Mesenchymal stem cell (in vitro differentiated cells and primary cell): Measurements from ENCODE around the gene NGF. TPM values are rescaled to one million over a fixed set of nuclear protein-coding genes. Genes with fewer than 3 reads are reported as not detected.
"Not testable (repeated sequence)": the region's sequence is repeated elsewhere in the genome, so short reads cannot be mapped to it uniquely, and the experiment has no call there.

Experiments used
- DNase-seq: peaks from one replicate; pipeline ENCODE4 v3.0.0-alpha.2; 2013
- H2AFZ ChIP-seq: one replicate; pipeline ENCODE4 v1.6.1; 2013; ENCODE audit warnings: low read depth, mild to moderate bottlenecking, control low read depth, inconsistent platforms, low read length, moderate library complexity
- H2AK5ac ChIP-seq: 2 replicates; pipeline ENCODE4 v1.6.1; 2013; ENCODE audit warnings: low read length, moderate library complexity, mild to moderate bottlenecking, inconsistent platforms; ENCODE audit not compliant: severe bottlenecking
- H2BK120ac ChIP-seq: one replicate; pipeline ENCODE4 v1.6.1; 2013; ENCODE audit warnings: low read depth, mild to moderate bottlenecking, inconsistent platforms, low read length, moderate library complexity
- H2BK12ac ChIP-seq, 2 experiments: one replicate each; pipeline ENCODE4 v1.6.1; 2013; ENCODE audit warnings: inconsistent platforms in 2 of 2, low read length in 2 of 2, mild to moderate bottlenecking in 2 of 2, moderate library complexity in 2 of 2, control low read depth in 1 of 2
- H2BK15ac ChIP-seq: one replicate; pipeline ENCODE4 v1.6.1; 2013; ENCODE audit warnings: mild to moderate bottlenecking, low read depth, inconsistent platforms; ENCODE audit not compliant: poor library complexity, severe bottlenecking
- H2BK5ac ChIP-seq: 2 replicates; pipeline ENCODE4 v1.6.1; 2013; ENCODE audit warnings: low read depth, mild to moderate bottlenecking, low read length, control low read depth, inconsistent platforms; ENCODE audit not compliant: poor library complexity, severe bottlenecking
- H3K14ac ChIP-seq, 2 experiments: one replicate each; pipeline ENCODE4 v1.6.1; 2013; ENCODE audit warnings: inconsistent platforms in 2 of 2, low read length in 2 of 2, control low read depth in 1 of 2, mild to moderate bottlenecking in 1 of 2, moderate library complexity in 1 of 2
- H3K18ac ChIP-seq, 2 experiments: one replicate each; pipeline ENCODE4 v1.6.1; 2013; ENCODE audit warnings: inconsistent platforms in 2 of 2, low read length in 2 of 2, control low read depth in 1 of 2, low read depth in 1 of 2, mild to moderate bottlenecking in 1 of 2
- H3K23ac ChIP-seq, 2 experiments: one replicate each; pipeline ENCODE4 v1.6.1; 2013; ENCODE audit warnings: inconsistent platforms in 2 of 2, low read length in 2 of 2, mild to moderate bottlenecking in 2 of 2, moderate library complexity in 2 of 2, control low read depth in 1 of 2
- H3K27ac ChIP-seq: 2 replicates; pipeline ENCODE4 v1.5.1; 2013; ENCODE audit warnings: mild to moderate bottlenecking, moderate library complexity, low read length, control low read depth, inconsistent platforms; ENCODE audit not compliant: poor library complexity, severe bottlenecking
- H3K27me3 ChIP-seq, 2 experiments: 2 replicates each; pipeline versions ENCODE4 v1.6.1 to v1.7.0; 2013; ENCODE audit warnings: low read length in 2 of 2, mild to moderate bottlenecking in 2 of 2, moderate library complexity in 2 of 2, control low read depth in 1 of 2, inconsistent platforms in 1 of 2; ENCODE audit not compliant: control insufficient read depth in 1 of 2, insufficient read depth in 1 of 2
- H3K36me3 ChIP-seq, 2 experiments: 2 replicates each; pipeline versions ENCODE4 v1.6.1 to v1.7.0; 2013; ENCODE audit warnings: low read length in 2 of 2, control low read depth in 1 of 2, inconsistent platforms in 1 of 2, low read depth in 1 of 2, mild to moderate bottlenecking in 1 of 2; ENCODE audit not compliant: insufficient read depth in 2 of 2, control insufficient read depth in 1 of 2
- H3K4ac ChIP-seq, 2 experiments: one replicate each; pipeline ENCODE4 v1.6.1; 2013; ENCODE audit warnings: inconsistent platforms in 2 of 2, low read length in 2 of 2, mild to moderate bottlenecking in 2 of 2, moderate library complexity in 2 of 2, control low read depth in 1 of 2, low read depth in 1 of 2
- H3K4me1 ChIP-seq: 2 replicates; pipeline ENCODE4 v1.6.1; 2013; ENCODE audit warnings: low read depth, low read length, control low read depth; ENCODE audit not compliant: control insufficient read depth, insufficient read depth
- H3K4me2 ChIP-seq: 2 replicates; pipeline ENCODE4 v1.6.1; 2013; ENCODE audit warnings: low read length, mild to moderate bottlenecking, inconsistent platforms; ENCODE audit not compliant: poor library complexity, severe bottlenecking
- H3K4me3 ChIP-seq, 2 experiments: 2 replicates each; pipeline versions ENCODE4 v1.5.1 to v1.7.0; 2013; ENCODE audit warnings: low read length in 2 of 2, mild to moderate bottlenecking in 2 of 2, control low read depth in 1 of 2, low read depth in 1 of 2; ENCODE audit not compliant: insufficient read depth in 1 of 2
- H3K79me1 ChIP-seq: replicated peaks from 2 replicates; pipeline ENCODE4 v1.6.1; 2013; ENCODE audit warnings: mild to moderate bottlenecking, control low read depth, low read length, inconsistent platforms; ENCODE audit not compliant: poor library complexity, severe bottlenecking
- H3K9ac ChIP-seq: 2 replicates; pipeline ENCODE4 v1.7.0; 2013; ENCODE audit warnings: mild to moderate bottlenecking, low read length, moderate library complexity
- H3K9me3 ChIP-seq: 2 replicates; pipeline ENCODE4 v1.7.0; 2013; ENCODE audit warnings: mild to moderate bottlenecking, low read length; ENCODE audit not compliant: control insufficient read depth
- H4K8ac ChIP-seq: one replicate; pipeline ENCODE4 v1.6.1; 2013; ENCODE audit warnings: inconsistent platforms, mild to moderate bottlenecking, low read length, moderate library complexity
- H4K91ac ChIP-seq: one replicate; pipeline ENCODE4 v1.6.1; 2013; ENCODE audit warnings: mild to moderate bottlenecking, low read length, inconsistent platforms
- WGBS: methylation state at CpG from one replicate; pipeline ENCODE4 v1.1.7; 2013; ENCODE audit warnings: mixed read lengths; 5-methylcytosine and 5-hydroxymethylcytosine counted together
- polyA plus RNA-seq, 2 experiments: library from polyadenylated mRNA; stranded (reverse); fragments of 200-250 nt; gene quantifications; one replicate each; pipeline ENCODE4 v1.2.3, GENCODE V29; 2013

Gene NGF
- not detected for polyA plus RNA-seq (2013, experiment 1 of 2)
- polyA plus RNA-seq (2013, experiment 2 of 2): not detected

DNA sequence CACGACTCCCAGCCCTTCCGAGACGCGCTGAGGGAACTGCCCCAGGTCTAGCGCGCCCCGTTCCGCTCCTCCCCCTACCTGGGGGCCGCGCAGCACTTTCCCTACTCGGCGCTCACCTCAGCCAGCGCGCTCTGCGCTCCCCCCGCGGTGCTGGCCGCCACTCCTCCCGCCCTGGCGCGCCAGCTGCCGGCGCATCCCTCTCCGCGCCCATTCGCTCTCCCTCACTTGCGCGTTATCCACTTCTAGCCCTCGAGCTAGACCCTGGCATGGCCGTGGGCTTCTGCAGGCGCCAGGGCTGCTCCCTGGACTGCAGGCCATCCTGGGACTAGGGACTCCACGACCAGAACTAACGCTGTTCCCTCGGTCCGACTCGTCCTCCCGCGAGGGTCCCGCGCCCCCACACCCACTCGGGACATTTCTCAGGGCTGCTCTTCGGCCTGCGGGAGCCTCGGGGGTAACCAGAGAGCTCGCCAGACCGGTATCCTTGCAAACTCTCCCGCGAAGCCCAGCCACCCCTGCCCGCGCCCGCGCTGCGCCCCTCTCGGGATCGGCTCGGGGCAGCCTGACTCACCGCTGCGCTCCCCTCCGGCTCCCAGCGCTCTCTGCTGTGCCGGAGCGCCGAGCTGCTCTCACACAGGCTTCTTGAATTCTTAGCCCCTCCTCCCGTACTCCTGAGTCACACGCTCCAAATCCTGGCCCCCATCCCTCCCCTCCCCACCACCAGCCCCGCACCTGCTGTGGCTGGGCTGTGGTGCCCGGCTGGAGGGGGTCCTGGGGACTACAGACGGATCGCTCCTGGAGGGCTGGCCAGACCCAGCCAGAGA is at the start of gene NGF:
TSS of gene NGF (minus strand) at position 617 of the 824 bp plus-strand sequence. CDS start 51,454 bp downstream, outside the sequence.
- H3K27ac ChIP-seq: no peak within 1 kb of the TSS
- no peak within 1 kb of the TSS for H2AK5ac ChIP-seq
- peak; percentile 46 for DNase-seq
- no peaks in the 10 kb centered on the region for H3K36me3 ChIP-seq
- WGBS: under 1% methylated on average over 68 of the region's 69 CpGs
- peak within 1 kb of the TSS; percentile 0 for H2AFZ ChIP-seq
- peak within 1 kb of the TSS; percentile 85 for H3K9ac ChIP-seq
- H4K8ac ChIP-seq: peak within 1 kb of the TSS; percentile 10
- no peak within 1 kb of the TSS for H2BK120ac ChIP-seq
- no peak within 1 kb of the TSS for H3K4ac ChIP-seq
- peak within 1 kb of the TSS; percentile 34 for H2BK15ac ChIP-seq
- H3K4me3 ChIP-seq: peak within 1 kb of the TSS; percentile 59 to 93
- peak within 1 kb of the TSS in 1 of 2 experiments; percentile 73 for H3K23ac ChIP-seq
- H2BK5ac ChIP-seq: peak within 1 kb of the TSS; percentile 58
- H3K14ac ChIP-seq: peak within 1 kb of the TSS in 1 of 2 experiments; percentile 66
- H2BK12ac ChIP-seq: peak within 1 kb of the TSS in 1 of 2 experiments; percentile 75
- H4K91ac ChIP-seq: no peak within 1 kb of the TSS
- peaks cover 0 to 57% of the 10 kb centered on the region in 2 experiments for H3K27me3 ChIP-seq
- H3K9me3 ChIP-seq: no peaks in the 10 kb centered on the region
- peaks cover 14% of the 10 kb centered on the region for H3K4me1 ChIP-seq
- peak within 1 kb of the TSS; percentile 99 for H3K4me2 ChIP-seq
- H3K18ac ChIP-seq: peak within 1 kb of the TSS in 1 of 2 experiments; percentile 0
- no peaks in the 10 kb centered on the region for H3K79me1 ChIP-seq

DNA sequence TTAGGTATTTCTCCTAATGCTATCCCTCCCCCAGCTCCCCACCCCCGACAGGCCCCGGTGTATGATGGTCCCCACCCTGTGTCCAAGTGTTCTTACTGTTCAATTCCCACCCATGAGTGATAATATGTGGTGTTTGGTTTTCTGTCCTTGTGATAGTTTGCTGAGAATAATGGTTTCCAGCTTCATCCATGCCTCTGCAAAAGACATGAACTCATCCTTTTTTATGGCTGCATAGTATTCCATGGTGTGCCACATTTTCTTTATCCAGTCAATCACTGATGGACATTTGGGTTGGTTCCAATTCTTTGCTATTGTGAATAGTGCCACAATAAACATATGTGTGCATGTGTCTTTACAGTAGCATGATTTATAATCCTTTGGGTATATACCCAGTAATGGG is 45.4 kb upstream of the NGF start:
- H3K4me1 ChIP-seq, H3K4me2 ChIP-seq, H2AK5ac ChIP-seq, DNase-seq, H2AFZ ChIP-seq, H3K9ac ChIP-seq, H3K9me3 ChIP-seq, H2BK120ac ChIP-seq, H3K14ac ChIP-seq, H3K23ac ChIP-seq, H2BK15ac ChIP-seq, H2BK12ac ChIP-seq, H3K4ac ChIP-seq, H3K79me1 ChIP-seq, H3K36me3 ChIP-seq, H3K18ac ChIP-seq, H3K27ac ChIP-seq, H2BK5ac ChIP-seq, H3K4me3 ChIP-seq, H4K91ac ChIP-seq, H4K8ac ChIP-seq, H3K27me3 ChIP-seq: not testable (repeated sequence)
- WGBS: no CpG with 5 or more reads among the region's 2 CpGs

DNA sequence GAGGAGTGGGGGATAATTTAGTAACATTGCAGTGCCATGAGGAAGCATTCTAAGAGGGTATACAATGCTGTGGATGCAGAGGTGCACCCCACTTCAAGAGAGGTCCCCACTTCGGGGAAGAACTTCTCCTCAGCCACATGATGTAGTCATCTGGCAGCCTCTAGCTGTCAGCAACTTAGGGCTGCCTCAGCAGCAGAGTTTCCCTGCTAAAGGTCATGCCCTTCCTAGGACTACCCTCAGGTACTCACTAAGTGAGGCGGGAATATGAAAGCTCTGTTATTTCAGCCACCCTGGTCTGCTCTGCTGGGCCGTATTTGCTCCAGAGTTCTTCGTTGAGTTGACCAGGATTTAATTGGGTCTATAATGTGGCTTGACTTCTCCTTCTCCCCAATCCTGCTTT is 41.9 kb upstream of the NGF start:
- Histone ChIP-seq H3K27me3 (no peaks in the 10 kb centered on the region), H3K4me2 (no peak overlapping the region), H3K4me3 (no peak overlapping the region), H3K9ac (no peak overlapping the region), H2BK12ac (no peak overlapping the region), H3K14ac (no peak overlapping the region), H3K36me3 (no peaks in the 10 kb centered on the region), H2BK5ac (no peak overlapping the region), H4K8ac (no peak overlapping the region), H2AK5ac (no peak overlapping the region), H3K23ac (no peak overlapping the region), H4K91ac (no peak overlapping the region), H3K4ac (no peak overlapping the region), H3K4me1 (no peaks in the 10 kb centered on the region), H3K9me3 (no peaks in the 10 kb centered on the region), H2AFZ (no peak overlapping the region), H2BK15ac (no peak overlapping the region), H2BK120ac (no peak overlapping the region), H3K79me1 (no peaks in the 10 kb centered on the region), H3K18ac (no peak overlapping the region), H3K27ac (no peak overlapping the region)
- 87% methylated on average over 4 of the region's 4 CpGs for WGBS
- no peak for DNase-seq

- peak overlapping the region; percentile 16 for H3K9ac ChIP-seq
- no peak overlapping the region for H2BK120ac ChIP-seq
- no peak overlapping the region for H4K8ac ChIP-seq
- no peak overlapping the region for H4K91ac ChIP-seq
- no peak overlapping the region for H3K27ac ChIP-seq
- 90% methylated on average over 1 of the region's 2 CpGs for WGBS
- H3K4ac ChIP-seq: no peak overlapping the region
- H2BK5ac ChIP-seq: no peak overlapping the region
- no peak overlapping the region for H2AK5ac ChIP-seq
- H3K36me3 ChIP-seq: no peaks in the 10 kb centered on the region
- no peaks in the 10 kb centered on the region for H3K27me3 ChIP-seq
- no peak overlapping the region for H2BK12ac ChIP-seq
- no peaks in the 10 kb centered on the region for H3K79me1 ChIP-seq
- H3K4me2 ChIP-seq: no peak overlapping the region
- H2BK15ac ChIP-seq: no peak overlapping the region
- no peak overlapping the region for H3K4me3 ChIP-seq
- H3K4me1 ChIP-seq: no peaks in the 10 kb centered on the region
- no peak for DNase-seq
- no peak overlapping the region for H3K23ac ChIP-seq
- no peak overlapping the region for H3K18ac ChIP-seq
- no peaks in the 10 kb centered on the region for H3K9me3 ChIP-seq
- H3K14ac ChIP-seq: no peak overlapping the region
- no peak overlapping the region for H2AFZ ChIP-seq
These were observed 39.4 kb upstream of the NGF start for GRCh38 chr1:115377411-115377810.
